ENCODE measurements around the gene ZNF445. TPM values are rescaled to one million over a fixed set of nuclear protein-coding genes. Genes with fewer than 3 reads are reported as not detected.
"Not testable (repeated sequence)": the region's sequence is repeated elsewhere in the genome, so short reads cannot be mapped to it uniquely, and the experiment has no call there.

ZNF445 gene
- 10 to 100 TPM in 11 of 12 donors, not detected in 1; 12.4 to 22.4 (median 16.9) TPM for polyA plus RNA-seq (ENCODE audit: insufficient read length in 12 of 12)
- long read RNA-seq, donor 1, full-length matches to known transcripts: 1 of 1 reads
- long read RNA-seq, donor 1, partial matches to known transcripts: 0 of 1 reads
- long read RNA-seq, donor 1, other reads (novel, unspliced or antisense): 0 of 1 reads
- long read RNA-seq, donor 2, full-length matches to known transcripts: 1 of 6 reads
- long read RNA-seq, donor 2, partial matches to known transcripts: 0 of 6 reads
- long read RNA-seq, donor 2, other reads (novel, unspliced or antisense): 5 of 6 reads
- long read RNA-seq, donor 3, full-length matches to known transcripts: 3 of 3 reads
- long read RNA-seq, donor 3, partial matches to known transcripts: 0 of 3 reads
- long read RNA-seq, donor 3, other reads (novel, unspliced or antisense): 0 of 3 reads
- long read RNA-seq, donor 4: 0 reads
- long read RNA-seq, donor 5, full-length matches to known transcripts: 2 of 2 reads
- long read RNA-seq, donor 5, partial matches to known transcripts: 0 of 2 reads
- long read RNA-seq, donor 5, other reads (novel, unspliced or antisense): 0 of 2 reads
- long read RNA-seq, donor 6: 0 reads
- long read RNA-seq, donor 7, full-length matches to known transcripts: 1 of 1 reads
- long read RNA-seq, donor 7, partial matches to known transcripts: 0 of 1 reads
- long read RNA-seq, donor 7, other reads (novel, unspliced or antisense): 0 of 1 reads
- long read RNA-seq, donor 8, full-length matches to known transcripts: 4 of 4 reads
- long read RNA-seq, donor 8, partial matches to known transcripts: 0 of 4 reads
- long read RNA-seq, donor 8, other reads (novel, unspliced or antisense): 0 of 4 reads
- long read RNA-seq, donor 9, full-length matches to known transcripts: 1 of 1 reads
- long read RNA-seq, donor 9, partial matches to known transcripts: 0 of 1 reads
- long read RNA-seq, donor 9, other reads (novel, unspliced or antisense): 0 of 1 reads
- long read RNA-seq, donor 10, full-length matches to known transcripts: 1 of 1 reads
- long read RNA-seq, donor 10, partial matches to known transcripts: 0 of 1 reads
- long read RNA-seq, donor 10, other reads (novel, unspliced or antisense): 0 of 1 reads
- long read RNA-seq, donor 11, full-length matches to known transcripts: 1 of 1 reads
- long read RNA-seq, donor 11, partial matches to known transcripts: 0 of 1 reads
- long read RNA-seq, donor 11, other reads (novel, unspliced or antisense): 0 of 1 reads

DNA sequence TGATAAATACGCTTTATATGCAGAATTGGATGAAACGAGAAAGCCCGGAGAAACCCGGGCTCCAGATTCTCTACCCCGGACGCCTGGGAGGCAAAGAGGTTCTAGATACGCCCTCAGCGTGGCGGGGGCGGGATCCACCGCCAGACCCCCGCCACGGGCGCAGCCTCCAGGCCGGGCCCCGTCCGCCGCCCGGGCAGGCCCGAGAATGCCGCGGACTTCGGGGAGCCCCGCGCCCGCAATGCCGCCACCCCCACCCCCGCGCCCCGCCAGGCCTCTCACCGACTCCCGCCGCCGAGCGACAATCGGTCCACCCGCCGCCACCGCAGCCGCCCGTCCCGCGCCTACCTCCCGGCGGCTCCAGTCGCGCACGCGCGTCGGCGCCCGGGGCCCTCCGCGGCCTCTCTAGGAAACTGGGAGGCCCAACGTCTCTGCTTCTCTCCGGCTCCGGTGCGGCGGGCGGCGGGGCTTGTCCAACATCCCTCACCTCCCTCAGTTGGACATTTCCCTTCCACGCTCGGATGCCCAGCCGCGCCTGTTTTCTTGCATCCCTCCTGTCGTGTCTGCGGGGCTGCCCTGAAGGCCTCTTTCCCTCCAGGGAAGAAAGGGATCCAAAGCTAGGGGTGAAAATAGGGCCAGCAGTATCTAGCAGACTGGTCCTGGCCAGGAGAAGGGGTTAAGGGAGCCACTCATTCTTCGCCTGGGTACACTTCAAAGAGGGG, at the start of gene ZNF445:
Gene ZNF445 (minus strand): TSS at position 359 of the 719 bp plus-strand sequence. CDS start 22,121 bp downstream, outside the sequence.
- DNase-seq: peak; percentile 76

DNA sequence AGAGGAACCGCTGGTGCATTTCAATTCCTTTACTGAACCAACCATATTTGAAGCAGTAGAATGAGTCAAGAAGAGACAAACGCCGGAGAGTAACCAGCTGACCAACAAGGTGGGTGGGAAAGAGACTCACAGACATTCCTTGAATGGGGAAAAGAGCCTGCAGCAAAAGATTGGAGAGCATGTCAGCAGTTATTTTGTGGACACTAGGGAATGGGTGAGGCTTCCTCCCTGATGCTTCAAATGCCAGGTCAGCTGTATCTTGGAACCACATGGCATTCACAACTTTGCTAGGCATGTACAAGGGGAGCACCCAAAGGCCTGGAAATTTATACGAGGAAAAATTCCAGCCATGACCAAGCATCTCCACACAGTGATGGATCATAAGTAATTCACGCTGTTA, 47.6 kb upstream of the ZNF445 start:
- DNase-seq: no peak

DNA sequence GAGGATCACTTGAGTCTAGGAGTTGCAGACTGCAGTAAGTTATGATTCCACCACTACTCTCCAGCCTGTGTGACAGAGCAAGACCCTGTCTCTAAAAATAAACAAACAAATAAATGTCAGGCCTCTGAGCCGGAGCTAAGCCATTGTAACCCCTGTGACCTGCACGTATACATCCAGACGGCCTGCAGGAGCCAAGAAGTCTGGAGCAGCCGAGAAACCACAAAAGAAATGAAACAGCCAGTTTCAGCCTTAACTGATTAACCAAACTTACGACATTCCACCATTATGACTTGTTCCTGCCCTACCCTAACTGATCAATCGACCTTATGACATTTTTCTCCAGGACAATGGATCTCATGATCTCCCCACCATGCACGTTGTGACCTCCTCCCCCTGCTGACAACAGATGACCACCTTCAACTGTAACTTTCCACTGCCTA, 45.0 kb upstream of the ZNF445 start:
- DNase-seq: no peak

DNA sequence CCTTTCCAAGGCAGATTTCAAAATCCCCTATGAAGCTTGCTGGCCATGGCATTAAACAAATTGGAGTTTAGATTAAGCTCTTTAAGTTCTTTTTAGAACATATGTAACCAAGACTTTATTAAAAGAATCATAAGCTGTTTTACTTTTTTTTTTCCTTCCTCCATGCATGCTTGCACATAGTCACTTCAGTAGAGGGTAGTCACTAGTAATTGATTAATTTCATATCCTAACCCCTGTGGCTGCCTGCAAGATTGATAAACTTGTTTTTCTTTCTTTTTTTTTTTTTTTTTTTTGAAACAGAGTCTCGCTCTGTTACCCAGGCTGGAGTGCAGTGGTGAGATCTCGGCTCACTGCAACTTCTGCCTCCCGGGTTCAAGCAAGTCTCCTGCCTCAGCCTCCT, 44.3 kb upstream of the ZNF445 start:
- DNase-seq: no peak

DNA sequence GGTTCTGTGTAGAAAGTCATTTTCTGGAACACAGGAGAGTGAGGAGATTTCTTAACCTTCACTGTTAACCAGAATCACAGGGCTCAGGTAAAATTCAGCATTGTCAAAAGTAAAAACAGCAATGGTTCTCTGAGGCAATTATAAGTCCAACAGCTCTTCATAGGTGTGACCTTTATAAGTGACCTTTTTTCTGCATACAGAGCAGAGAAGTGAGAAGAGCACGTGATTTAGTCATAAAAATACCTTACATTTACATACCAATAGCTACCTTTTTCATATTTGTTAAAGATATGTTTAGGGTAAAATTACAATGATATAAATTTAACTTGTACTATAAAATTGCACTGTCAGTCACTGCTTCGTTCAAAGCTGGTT, 41.3 kb upstream of the ZNF445 start:
- no peak for DNase-seq

DNA sequence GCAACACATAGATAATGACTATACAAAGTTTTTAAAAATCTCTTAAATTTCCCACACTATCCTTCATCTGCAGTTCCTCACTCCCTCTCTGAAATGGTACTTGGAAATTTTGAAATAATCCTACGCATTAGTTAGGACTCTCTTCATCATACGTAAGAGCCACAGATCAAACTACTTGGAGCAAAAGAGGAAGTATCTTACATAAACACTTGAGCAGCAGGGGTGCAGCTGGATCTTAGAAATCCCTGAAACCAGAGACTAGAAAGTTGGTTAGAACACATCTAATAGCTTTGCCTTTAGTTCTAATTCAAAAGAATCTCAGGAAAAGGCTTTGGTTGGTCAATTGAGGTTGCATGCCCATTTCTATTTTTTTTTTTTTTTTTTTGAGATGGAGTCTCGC, 38.8 kb upstream of the ZNF445 start:
- DNase-seq: no peak

DNA sequence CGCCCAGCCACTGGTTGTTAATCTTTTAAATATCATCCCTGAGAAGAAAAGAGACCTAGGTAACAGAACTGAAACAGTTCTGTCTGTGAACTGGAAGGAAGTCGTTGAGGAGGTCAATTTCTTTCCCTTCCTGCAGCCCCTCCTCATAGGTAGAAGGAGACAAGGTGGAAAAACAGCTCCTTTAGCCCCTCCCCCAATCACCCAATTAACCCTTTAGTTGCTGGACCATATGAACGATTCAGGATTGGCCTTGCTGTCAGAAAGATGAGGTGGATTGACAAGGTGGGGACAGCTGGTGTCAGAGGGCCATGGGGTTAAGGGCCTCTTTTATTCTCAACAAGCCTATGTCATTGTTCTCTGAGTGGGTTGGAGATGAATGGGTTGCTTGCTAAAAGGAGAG, 36.0 kb upstream of the ZNF445 start:
- DNase-seq: no peak

DNA sequence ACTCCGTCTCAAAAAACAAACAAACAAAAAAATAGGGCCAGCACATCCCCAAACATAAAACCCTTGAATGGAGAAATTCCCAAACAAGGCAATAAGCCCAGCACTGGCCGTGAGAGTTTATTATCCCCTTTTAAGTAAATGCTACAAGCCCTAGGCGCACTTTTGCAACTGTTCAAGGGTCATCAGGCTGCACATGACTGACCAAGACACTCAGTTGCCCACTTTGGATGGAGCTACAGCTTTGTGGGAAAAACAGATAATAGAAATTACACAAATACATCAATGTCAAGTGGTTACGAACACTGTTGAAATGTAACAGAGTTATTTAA, 33.7 kb upstream of the ZNF445 start:
- DNase-seq: peak; percentile 7

DNA sequence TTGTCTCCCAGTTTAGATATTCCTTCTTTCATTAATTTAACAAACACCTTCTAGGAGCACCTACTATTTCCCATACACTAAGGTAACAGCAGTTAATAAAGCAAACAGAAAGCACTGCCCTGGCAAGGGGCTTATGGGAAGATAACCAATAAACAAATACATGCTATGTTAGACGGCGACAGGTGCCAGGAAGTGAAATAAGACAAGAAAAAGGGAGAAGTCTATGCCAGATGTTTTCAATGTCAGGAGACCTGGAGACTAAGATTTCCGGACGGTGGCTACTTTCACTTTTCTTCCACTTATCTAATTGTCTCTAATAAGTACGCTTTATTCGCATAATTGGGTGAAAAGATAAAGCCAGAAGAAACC, 32.5 kb upstream of the ZNF445 start:
- peak; percentile 32 for DNase-seq

DNA sequence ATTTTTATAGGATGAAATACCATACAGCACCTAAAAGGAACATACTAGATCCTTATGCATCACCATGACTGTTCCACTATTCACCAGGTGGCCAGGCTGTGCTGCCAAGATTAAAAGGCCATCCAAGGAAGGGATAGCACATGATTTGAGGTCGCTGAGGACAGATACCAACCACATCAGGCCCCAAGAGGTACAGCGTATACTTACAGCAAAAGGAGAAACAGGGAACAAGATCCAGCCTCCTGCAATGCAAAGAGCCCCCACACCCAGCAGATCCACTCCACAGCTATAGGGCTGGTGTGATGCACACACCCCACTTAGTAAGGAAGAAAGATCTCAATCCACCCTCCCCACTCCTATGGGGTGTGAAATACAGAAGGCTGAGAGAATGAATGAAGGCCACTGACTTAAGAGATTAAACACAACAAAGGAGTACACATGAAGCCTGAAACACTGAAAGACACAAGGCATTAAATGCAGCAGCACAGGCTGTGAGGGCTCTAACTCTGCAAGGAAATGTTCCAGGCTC, 32.0 kb upstream of the ZNF445 start:
- no peak for DNase-seq

DNA sequence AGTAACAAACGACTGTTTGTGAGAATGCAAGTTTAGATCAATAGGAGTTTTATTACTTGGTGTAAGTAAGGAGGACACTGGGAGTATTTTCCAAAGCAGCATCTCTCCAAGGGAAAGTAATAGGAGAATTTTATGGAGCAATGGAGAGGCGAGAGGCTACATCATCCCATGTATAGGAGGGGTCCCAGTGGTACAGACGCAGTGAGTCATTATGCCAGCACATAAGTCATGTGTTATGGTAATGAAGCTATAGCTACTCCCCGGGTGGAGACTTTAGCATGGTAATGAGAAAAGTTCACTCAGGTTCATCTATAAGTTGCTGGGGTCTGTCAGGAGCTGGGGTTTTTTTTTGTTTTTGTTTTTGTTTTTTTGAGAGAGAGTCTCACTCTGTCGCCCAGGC, 29.5 kb upstream of the ZNF445 start:
- no peak for DNase-seq

DNA sequence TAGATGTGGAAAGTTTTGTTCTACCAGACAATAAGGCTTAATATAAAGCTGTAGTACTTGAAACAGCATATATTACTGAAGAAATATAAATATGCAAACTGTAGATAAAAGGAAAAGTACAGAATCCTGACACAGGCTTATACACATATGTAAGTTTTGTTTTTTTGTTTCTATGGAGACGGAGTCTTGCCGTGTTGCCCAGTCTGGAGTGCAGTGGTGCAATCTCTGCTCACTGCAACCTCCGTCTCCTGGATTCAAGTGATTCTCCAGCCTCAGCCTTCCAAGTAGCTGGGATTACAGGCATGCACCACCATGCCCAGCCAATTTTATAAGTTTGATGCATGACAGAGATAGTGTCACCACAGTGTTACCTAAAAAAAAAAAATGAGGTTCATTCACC, 29.1 kb upstream of the ZNF445 start:
- no peak for DNase-seq

DNA sequence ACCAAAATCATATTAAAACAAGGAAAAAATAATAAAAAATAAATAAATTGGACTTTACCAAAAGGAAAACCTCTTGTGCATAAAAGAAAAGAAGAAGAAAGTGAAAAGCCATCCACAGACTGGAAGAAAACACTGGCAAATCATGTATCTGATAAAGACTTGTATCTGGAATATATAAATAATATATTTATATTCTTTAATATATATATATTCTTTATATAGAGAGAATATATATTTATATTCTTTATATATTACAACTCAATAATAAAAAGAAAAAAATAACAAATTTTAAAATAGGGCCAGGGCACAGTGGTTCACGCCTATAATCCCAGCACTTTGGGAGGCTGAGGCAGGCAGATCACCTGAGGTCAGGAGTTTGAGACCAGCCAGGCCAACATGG, 27.1 kb upstream of the ZNF445 start:
- DNase-seq: no peak

DNA sequence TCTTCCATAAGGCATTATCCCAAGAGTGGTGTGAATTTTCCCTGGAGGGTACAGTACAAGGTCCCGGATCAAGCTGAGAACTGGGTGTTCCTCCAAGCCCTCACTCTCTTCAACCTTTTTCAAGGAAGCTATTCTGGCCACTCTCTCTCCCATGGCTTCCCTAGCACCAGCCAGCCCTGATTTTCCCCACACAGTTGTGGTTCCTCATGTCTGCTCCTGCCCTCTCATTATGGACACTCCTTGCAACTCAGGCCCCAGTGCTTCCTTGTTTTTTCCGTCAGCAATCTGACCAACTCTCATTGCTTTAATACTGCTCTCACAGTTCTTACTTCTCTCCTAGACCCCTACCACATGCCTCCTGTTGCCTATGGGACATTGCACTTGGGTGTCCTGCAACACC, 25.7 kb upstream of the ZNF445 start:
- DNase-seq: not testable (repeated sequence)

DNA sequence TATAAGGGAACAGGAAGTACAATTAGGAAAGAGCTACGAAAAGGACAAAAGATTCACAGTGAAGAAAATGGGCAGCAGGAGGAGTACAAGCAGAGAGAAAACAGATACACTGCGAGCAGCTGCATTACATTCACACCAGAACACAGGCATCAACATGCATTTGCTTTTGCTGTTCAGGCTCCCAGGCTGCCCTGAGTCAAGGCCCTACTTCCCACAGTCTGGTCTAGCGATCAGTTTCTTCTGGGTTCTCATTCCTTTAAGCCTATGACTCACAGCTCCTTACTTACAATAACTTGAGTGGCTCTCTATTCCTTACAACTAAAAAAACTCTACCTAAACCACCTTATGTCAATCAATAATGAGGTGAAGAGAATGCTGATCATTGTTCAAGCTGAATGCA, 24.5 kb upstream of the ZNF445 start:
- no peak for DNase-seq

DNA sequence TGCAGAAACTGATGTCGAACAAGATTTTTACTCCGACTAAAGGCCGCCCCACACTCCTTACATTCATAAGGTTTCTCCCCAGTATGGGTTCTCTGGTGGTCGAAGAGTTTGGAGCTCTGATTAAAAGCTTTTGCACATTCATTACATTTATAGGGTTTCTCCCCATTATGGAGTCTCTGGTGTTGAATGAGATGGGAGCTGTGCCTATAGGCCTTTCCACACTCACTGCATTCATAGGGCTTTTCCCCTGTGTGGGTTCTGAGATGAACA, 22.4 kb upstream of the ZNF445 start:
- not testable (repeated sequence) for DNase-seq

DNA sequence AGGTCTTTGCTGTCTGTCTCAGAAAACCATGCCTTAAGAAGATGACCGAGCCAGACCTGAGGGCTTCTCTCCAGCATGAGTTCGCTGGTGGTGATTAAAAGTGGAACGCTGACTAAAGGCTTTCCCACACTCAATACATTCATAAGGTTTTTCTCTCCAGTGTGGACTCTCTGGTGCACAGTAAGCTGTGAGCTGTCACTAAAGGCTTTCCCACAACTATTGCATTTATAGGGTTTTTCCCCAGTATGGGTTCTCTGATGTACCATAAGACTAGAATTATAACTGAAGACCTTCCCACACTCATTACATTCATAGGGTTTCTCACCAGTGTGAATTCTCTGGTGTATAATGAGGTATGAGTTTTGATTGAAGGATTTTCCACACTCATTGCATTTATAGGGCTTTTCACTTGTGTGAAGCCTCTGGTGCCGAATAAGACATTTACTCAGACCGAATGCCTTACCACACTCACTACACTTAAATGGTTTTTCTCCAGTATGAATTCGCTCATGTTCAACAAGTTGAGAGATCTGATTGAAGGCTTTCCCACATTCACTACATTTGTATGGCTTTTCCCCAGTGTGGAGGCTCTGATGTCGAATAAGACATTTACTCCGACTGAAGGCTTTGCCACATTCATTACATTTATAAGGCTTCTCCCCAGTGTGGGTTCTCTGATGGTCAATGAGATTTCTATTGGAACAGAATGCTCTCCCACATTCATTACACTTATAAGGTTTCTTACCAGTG, 21.9 kb upstream of the ZNF445 start:
- DNase-seq: no peak

DNA sequence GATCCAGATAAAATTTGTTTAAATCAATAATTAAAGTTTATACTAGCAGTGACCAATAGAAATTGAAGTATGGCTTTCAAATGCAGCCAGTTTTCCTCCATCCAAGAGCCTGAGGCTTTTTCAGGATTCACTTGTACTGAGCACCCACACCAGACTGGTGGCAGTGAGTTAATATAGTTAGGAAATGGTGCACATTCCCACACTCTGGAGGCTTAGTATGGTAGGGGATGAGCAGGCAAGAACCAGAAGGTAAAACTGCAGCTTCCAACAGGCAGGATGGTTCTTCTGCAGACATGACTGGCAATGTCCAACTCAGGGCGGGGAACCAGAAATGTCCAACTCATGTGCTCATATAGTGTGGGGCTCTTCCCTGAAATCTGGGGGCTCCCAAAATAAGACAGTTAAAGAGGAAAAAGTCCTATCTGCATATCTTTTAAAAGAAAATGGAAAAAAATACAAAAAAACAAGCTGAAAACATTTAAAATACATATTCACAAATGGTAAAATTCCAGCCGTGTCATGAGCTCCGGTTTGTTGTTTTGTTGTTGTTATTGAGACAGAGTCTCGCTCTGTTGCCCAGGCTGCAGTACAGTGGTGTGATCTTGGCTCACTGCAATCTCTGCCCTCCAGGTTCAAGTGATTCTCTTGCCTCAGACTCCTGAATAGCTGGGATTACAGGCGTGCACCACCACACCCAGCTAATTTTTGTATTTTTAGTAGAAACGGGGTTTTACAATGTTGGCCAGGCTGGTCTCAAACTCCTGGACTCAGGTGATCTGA, 18.4 kb upstream of the ZNF445 start:
- DNase-seq: no peak

DNA sequence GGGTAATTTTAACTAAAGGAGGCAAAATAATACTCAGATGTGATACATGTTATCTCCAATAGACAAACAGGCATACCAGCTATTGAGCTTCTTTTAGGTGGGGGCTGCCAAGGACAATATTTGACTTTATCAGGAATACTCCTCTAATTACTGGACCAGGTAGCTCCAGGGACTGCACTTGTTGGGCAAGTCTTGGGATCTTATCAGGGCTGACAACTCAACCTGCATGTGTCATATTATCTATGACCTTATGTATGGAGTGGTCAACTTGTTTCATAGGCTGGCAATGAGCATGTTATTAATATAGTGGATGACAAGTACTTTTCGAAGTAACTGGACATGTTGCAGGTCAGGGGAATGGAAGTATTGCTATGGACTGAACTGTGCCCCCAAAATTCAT, 15.0 kb upstream of the ZNF445 start:
- no peak for DNase-seq

DNA sequence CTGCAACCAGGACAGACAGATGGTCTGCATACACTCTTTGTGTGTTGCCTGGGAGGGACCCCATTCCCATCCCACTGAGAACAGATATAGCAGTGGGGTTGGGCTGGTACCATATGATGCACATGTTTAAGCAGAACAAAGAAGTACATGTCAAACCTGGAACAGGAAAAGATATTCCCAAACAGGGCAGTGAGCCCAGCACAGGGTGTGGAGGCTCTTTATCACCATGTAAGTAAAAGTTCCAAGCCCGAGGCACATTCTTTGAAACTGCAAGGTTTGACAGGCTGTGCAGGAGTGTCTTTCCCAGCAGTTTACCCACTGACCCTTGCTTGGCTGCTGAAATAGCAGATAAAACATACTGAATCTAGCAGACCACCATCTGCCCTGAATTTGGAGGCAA, 5.3 kb upstream of the ZNF445 start:
- no peak for DNase-seq

Measured in muscle of arm (tissue), 14 donors.